GM18858 (cell line): Measurements from ENCODE around the gene TMBIM1.

Experiments used
- ATAC-seq: cut with Tn5 transposase; IDR thresholded peaks from one replicate; pipeline ENCODE4 v1.9.1; 2021; ENCODE audit not compliant: unreplicated experiment

The TMBIM1 gene

DNA sequence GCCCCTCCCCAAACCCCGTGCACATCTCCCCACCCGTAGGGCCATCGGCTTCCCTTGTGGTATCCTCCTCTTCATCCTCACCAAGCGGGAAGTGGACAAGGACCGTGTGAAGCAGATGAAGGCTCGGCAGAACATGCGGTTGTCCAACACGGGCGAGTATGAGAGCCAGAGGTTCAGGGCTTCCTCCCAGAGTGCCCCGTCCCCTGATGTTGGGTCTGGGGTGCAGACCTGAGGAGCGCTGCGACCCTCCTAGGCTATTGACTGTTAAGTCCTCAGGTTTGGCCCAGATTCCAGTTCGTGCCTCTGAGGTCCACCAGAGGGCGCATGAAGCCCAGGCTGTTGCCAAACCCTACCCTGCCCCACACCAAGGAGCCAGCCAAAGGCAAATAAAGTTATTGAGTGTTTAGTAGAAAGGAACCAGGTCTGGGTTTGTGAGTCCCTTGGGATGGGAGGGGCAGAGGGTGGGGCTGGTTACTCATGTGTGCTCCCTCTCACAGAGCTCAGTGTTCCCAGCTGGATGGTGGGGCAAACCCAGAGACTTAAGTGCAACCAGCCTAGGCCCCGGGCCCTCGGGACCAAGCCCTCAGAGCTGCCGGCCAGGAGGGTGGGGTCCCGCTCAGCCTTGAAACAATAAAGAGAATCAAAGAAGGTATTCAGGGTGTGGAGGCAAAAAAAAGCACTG is 19.6 kb downstream of the TMBIM1 start:
- no peak for ATAC-seq

DNA sequence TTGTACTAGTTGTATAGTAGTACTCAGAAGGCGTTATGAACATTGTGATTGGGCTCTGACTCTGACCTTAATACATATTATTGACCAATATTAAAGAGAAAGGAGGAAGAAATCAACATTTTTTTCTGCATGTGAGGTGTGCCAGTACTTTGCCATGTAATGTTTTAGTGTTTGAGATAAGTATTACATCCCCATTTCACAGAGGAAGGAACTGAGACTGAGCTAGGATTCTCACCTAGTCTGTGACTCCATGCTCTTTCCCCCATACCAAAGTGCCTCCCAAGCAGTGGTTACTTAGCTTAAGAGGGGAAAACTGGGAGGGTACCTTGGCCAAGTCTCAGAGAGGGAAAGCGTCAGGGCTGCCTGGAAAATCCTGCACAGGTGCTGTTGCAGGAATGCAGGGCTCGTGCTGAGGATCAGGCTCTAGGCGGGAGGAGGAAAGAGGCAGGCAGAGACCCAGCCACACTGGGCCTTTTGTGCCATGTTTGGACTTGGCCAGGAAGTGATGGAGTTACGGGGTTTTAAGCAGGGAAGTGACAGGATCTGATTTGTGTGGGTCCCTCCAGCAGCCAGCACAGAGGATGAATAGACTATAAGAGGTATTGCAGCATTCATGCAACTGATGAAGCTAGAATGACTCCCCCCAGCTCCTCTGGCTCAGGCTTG is 20.3 kb downstream of the TMBIM1 start:
- ATAC-seq: no peak

DNA sequence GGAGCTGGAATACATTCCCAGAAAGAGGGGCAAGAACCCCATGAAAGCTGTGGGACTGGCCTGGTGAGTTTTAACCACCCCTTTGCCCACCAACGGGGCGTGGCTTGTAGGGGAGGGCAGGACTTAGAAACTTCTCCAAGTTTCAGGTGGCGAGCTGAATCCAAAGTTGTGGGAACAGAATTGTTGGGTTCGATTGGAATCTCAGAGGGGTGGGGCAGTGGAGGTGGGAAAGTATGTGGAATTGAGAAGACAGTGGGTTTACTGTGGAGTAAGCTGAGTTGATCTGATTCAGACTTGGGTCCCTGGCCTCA is 20.9 kb downstream of the TMBIM1 start:
- no peak for ATAC-seq

DNA sequence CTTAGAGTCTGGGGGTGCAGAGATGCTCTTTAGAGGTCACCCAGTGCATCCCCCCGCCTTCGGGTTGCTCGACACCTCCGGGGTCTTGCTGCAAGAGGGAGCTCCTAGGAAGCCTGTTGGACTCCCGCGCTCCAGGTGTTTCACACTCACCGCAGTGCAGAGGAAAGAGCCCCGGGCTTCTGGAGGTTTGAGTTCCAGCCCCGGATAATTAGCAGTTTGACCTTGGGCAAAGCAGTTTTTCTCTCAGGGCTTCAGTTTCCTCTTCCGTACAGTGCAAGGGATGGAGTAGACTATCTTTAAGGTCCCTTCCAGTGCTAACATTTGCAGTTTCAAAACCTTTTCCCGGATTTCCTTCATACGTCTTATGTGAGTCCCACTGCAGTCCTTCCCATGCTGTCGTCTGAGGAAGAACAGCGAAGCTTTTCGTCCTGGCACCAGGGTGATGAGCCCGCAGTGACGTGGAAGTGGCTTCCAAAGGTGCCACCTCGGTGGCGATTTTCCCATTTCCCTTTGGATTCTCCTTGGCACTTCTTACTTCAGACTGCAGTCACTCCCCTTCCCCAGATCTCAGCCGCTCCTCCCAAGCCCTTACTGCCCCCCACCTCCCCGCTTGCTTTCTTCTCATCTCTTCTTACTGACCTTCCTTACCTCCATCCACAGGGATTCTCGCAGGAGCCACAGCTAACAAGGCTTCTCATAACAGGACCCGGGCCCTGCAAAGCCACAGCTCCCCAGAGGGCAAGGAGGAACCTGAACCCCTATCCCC is 21.4 kb downstream of the TMBIM1 start:
- ATAC-seq: no peak

DNA sequence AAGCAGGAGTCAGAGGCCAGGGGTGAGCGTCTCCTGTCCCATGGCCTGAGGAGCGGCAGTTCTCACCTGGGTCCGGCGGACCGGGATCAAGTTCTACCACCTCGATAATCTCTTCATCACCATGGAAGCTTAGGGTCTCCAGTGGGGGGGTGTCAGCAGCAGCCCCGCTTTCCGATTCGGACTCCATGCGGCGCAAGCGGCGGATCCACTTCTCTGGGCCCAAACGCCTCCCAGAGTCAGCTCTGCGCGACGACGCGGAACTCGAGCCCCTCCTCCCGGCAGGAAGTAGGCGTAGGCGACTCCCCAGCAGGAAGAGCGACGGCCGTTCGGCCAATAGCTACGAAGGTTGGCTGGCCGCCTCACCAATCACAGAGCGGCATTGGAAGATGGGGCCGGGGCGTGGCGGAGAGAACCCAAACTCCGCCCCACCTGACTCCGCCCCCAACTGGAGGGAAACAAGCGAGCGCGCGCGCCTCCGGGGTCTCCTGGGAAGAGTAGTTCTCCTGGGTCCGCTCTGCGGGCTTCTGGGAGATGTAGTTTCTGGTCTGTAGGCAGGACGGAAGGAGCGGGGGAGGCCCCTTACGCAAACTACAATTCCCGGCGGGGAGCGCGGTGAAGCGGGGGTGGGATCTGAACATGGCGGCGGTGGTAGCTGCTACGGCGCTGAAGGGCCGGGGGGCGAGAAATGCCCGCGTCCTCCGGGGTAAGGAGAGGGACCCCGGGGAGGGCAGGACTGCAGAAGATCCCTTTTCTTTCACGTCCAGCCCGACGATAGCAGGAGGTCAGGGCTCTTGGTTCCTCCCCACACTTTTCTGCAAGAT is 22.2 kb downstream of the TMBIM1 start, which contains the start of the genes AAMP and PNKD:
AAMP (minus strand) TSS at position 238 of the 821 bp plus-strand sequence; CDS start at position 187, 51 bp downstream.
PNKD (plus strand) TSS at position 620 of the 821 bp plus-strand sequence; CDS start at position 637, 17 bp downstream.
- peak; percentile 88 for ATAC-seq

DNA sequence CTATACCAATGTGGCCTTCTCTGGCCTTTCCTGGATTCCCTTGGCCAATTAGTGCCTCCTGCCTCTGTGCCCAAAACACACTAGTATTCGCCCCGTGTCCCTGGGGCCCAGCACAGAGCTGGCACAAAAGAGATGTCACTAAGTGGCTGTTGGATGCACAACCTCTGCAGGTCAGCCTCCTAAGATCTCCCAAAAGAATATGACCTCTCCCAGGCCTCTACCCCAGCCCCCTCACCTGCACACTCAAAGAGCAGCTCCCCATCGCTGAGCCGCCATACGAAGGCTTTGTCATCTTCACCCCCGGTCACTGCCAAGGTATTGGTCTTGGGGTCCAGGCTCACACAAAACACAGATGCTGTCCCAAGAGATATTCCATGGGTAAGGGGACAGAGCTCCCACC is 25.0 kb downstream of the TMBIM1 start:
- no peak for ATAC-seq

DNA sequence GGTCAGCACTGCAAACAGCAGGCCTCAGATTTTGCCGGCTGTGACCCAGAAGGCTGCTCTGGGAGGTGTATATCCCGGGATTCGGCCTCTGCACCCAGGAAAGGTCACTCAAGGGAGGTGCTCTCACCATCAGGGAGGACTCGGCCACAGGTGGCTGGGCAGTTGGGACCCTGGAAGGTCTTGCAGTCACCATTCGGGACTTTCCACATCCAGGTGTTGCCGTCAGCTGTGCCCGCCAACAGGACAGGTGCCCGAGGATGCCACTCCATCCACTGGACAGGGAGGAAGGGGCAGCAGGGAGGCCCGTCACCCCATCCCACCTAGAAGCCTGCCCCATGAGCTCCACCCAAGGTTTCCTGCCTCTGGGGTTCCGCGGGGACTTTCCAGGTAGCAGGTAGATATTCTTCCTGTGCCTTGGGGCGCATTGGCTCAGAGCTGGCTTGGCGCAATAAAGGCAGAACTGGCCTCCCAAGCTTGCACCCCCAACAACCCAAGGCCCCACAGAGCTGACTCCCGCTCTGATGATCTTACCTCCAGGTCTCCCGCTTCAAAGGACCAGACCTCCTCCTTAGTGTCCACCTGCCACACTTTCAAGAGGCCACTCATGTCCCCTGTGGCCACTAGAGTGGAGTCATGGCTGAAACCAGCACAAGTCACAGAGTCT is 25.9 kb downstream of the TMBIM1 start:
- no peak for ATAC-seq

DNA sequence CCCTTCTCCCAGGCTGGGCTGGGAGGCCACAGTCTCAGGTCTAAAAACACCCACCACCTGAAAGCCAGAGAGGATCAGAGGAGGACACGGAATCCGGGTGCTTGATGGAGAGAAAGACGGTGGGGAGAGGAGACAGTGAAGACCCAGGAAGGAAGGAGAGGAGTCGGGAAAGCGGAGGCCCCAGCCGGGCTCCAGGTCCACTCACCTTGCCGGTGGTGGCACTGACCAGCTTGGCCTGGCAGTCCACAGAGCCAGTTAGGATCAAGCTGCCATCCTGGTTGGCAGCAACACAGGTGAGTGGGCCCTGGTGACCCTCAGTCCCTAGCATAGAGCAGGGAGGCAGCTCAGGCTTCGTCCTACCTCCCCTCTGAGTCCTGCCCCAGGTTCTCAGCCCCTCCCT is 26.7 kb downstream of the TMBIM1 start:
- ATAC-seq: no peak

DNA sequence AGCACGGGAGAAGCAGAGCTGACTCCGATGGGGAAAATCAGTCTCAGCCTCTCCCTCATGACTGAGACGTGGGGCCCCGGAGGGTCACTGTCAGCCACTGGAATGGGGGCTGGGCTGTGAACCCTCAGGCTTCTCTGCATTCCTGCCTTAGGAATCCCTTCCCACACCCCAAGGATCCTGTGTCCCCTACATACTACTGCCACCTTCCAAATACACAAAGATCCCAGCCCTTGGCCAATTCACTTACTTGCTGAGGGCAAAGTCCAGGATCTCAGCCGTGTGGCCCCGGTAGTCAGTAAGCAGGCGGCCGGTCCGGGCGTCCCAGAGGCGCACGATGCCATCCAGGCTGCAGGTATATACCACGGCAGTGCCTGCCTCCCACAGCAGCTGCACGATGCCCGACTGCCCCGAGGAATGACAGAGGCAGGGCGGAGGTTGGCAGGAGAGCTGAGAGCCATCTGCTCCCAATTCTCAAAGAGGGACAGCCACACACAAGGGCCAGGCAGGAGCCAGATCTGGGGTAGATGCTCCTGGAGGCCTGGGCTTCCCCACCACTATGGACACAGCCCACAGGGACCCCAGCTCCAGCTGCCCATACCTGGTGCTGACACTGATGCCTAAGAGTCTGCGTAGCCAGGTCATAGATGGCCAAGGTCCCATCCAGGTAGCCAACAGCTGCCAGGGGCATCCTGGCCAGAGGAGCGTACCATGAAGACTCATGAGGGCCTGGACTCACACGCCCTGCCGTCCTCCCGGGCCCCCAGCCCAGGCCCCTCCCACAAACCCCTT is 27.3 kb downstream of the TMBIM1 start:
- ATAC-seq: no peak

DNA sequence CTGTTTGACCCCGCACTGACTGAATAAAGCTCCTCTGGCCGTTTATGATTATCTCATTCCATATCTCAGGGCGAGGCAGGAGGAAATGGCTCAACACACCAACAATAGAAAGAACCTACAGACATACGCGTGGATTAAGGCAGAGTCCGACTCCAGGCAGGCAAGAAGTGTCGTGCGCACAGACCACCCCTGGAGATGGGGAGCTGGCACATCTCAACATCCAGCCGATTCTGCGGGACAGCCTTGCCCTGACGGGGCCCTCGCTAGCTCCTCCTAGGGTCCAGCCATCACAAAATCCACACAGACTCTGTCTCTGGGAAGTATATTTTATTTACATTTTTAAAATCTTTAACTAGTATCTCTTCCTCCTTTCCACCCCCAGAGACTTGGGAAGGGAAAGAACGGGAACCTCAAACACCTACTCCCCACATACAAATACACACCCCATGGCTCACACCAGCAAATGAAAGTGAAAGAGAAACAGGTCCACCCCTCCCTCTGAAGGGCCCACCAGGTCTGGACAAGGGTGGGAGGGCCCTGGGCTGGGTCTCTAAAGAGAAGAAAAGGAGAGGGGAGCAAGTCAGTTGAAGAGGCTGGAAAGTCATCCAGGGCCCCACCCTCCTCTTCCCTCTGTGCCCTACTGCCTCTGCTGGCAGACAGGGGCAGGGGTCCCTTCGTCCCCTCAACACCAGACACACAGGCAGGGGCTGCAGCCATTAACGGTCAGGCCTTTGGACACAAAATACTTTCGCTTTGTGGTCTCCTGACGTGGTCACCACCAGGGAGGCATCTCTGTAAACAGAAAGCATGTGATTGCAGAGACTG is 28.3 kb downstream of the TMBIM1 start:
- ATAC-seq: no peak

DNA sequence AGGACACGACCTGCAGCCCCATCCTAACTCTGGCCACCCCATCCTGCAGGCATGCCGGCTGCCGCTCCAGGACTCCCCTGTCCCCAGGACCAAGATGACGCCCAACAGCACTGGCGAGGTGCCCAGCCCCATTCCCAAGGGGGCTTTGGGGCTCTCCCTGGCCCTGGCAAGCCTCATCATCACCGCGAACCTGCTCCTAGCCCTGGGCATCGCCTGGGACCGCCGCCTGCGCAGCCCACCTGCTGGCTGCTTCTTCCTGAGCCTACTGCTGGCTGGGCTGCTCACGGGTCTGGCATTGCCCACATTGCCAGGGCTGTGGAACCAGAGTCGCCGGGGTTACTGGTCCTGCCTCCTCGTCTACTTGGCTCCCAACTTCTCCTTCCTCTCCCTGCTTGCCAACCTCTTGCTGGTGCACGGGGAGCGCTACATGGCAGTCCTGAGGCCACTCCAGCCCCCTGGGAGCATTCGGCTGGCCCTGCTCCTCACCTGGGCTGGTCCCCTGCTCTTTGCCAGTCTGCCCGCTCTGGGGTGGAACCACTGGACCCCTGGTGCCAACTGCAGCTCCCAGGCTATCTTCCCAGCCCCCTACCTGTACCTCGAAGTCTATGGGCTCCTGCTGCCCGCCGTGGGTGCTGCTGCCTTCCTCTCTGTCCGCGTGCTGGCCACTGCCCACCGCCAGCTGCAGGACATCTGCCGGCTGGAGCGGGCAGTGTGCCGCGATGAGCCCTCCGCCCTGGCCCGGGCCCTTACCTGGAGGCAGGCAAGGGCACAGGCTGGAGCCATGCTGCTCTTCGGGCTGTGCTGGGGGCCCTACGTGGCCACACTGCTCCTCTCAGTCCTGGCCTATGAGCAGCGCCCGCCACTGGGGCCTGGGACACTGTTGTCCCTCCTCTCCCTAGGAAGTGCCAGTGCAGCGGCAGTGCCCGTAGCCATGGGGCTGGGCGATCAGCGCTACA is 29.4 kb downstream of the TMBIM1 start:
- no peak for ATAC-seq

DNA sequence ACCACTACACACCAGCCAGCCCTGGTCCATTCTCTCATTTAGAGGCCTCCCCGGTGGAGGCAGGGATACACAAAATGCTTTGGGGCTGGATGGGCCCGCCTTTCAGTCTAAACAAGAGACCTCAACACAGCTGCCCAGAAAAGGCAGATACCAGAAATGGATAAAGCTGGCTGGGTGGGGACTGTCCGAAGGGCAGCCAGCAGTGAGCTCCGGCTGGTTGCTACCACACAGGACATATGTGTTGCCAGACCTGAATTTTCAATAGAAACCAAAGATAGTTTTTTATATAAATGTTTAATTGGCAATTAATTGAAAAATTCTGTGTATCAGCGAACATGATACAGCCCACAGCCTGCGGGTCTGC is 30.1 kb downstream of the TMBIM1 start:
- ATAC-seq: no peak

DNA sequence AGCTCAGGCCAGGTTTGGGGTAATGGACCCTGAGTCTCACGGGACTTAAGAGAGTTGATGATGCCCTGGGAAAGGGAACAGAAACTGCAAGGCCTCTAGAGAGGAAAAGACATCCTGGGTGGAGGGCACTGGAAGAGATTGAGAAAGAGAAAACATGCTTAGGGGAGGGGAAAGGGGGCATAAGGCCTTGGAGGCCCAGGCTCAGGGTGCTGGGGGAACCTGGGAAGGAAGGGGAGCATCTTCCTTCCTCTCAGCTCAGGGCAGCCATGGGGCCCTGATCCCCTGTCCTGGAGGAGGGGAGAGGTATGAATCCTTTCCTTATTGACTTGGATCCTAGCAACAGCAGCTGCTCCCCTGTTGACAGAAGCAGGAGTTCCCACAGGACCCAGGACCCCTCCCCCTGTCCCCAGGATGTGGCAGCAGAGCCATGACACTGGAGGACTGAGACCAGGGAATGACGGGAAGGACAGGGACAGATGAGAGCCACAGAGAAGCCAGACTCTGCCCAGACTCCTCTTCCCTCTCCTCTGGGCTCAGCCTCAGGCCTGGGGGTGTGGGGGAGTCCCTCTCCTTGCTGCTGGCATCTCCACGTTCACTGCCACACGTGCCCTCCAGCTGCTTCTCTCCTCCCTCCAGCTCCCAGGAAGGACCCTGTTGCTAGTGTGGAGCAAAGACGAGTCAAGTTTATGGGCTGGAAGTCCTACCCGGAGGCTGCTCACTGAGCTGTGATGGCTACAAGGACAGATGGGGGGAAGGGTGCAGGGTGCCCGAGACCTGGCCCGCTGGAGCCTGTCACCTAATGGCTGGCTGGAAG is 30.7 kb downstream of the TMBIM1 start:
- no peak for ATAC-seq

DNA sequence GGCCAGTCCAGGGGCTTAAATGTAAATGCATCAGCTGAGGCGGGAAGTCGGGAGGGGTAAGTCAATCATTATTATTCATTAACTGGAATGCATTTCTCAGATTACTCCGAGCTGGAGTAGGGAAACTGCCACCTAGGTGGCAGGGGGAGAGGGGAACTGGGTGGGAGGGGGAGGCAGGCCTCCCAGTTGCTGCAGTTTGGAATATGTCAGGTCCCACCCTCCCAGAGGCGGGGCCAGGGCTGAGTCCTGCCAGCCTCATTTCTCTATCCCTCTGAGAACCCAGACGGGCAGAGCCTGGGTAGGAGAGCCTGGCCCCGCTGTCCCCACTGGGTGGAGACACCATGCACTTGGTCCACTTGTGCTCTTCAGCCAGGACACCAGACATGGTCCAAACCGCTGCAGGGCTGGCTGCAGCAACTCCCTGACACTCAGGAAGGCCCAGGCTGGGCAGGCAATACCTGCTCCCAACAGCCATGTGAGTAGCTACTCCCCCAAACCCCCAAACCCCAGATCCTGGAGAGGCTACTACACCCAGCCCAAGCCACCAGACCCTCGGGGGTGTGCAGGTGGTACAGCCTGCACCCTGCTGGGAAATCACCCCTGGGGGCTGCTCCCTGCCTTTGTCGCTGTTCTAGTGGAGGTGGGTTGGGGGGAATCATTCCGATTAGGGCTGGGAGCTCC is 31.4 kb downstream of the TMBIM1 start, which contains the start of gene GPBAR1:
GPBAR1 (plus strand) TSS at position 274 of the 681 bp plus-strand sequence. CDS start 1,710 bp downstream, outside the sequence.
- ATAC-seq: no peak

DNA sequence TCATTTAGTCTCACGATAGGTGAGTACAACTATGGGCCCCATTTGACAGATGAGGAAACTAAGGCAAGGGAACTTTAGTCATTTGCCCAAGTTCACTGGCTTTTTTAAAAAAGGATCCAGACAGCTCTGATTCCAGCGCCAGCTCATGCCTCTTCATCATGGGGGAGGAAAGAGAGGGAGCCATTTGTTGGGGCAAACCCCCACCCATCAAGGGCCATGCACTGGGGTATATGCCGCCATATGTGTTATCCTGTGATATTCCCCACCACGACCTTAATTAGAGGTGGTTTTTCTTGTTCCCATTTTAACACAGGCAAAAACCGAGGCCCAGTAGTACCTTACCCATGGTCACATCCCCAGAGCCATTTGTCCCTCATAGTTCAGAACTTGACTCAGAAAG is 32.1 kb downstream of the TMBIM1 start:
- ATAC-seq: no peak
